Measurements from ENCODE around the gene FICD. TPM values are rescaled to one million over a fixed set of nuclear protein-coding genes. Genes with fewer than 3 reads are reported as not detected.

Gene FICD
- total RNA-seq, 1 donor from 2014 or later: 4.8 TPM

- no peak for DNase-seq
- Mint-ChIP-seq H3K36me3 (ENCODE audit: unreplicated experiment) (no peaks in the 10 kb centered on the region), H3K27ac (ENCODE audit: unreplicated experiment) (no peak overlapping the region), H3K4me3 (ENCODE audit: unreplicated experiment) (no peak overlapping the region), H3K27me3 (ENCODE audit: unreplicated experiment) (no peaks in the 10 kb centered on the region), H3K4me1 (ENCODE audit: low read depth, unreplicated experiment) (no peaks in the 10 kb centered on the region), H3K9me3 (ENCODE audit: unreplicated experiment) (peaks cover 1% of the 10 kb centered on the region)
- no peak for TF ChIP-seq CTCF (IDR thresholded peaks at IDR 0.05; ENCODE audit: partially characterized antibody, unreplicated experiment)
Measured at GRCh38 chr12:108510836-108511235, 4.2 kb upstream of the FICD start.

- Mint-ChIP-seq H3K27me3 (ENCODE audit: unreplicated experiment) (peaks cover 3% of the 10 kb centered on the region), H3K9me3 (ENCODE audit: unreplicated experiment) (peaks cover 2% of the 10 kb centered on the region), H3K27ac (ENCODE audit: unreplicated experiment) (no peak overlapping the region), H3K4me3 (ENCODE audit: unreplicated experiment) (no peak overlapping the region), H3K4me1 (ENCODE audit: low read depth, unreplicated experiment) (no peaks in the 10 kb centered on the region), H3K36me3 (ENCODE audit: unreplicated experiment) (no peaks in the 10 kb centered on the region)
- TF ChIP-seq CTCF (IDR thresholded peaks at IDR 0.05; ENCODE audit: partially characterized antibody, unreplicated experiment): peak; percentile 98
- DNase-seq: peak; percentile 83
Measured at GRCh38 chr12:108511633-108512540, 3.2 kb upstream of the FICD start.

GRCh38 chr12:108514468-108514972 is 557 bp upstream of the FICD start:
- H3K4me3 Mint-ChIP-seq (ENCODE audit: unreplicated experiment): peak overlapping the region; percentile 93
- DNase-seq: no peak
- H3K27me3 Mint-ChIP-seq (ENCODE audit: unreplicated experiment): peaks cover 3% of the 10 kb centered on the region
- no peak overlapping the region for H3K27ac Mint-ChIP-seq (ENCODE audit: unreplicated experiment)
- TF ChIP-seq CTCF (IDR thresholded peaks at IDR 0.05; ENCODE audit: partially characterized antibody, unreplicated experiment): no peak
- no peaks in the 10 kb centered on the region for H3K4me1 Mint-ChIP-seq (ENCODE audit: low read depth, unreplicated experiment)
- H3K9me3 Mint-ChIP-seq (ENCODE audit: unreplicated experiment): peaks cover 3% of the 10 kb centered on the region
- no peaks in the 10 kb centered on the region for H3K36me3 Mint-ChIP-seq (ENCODE audit: unreplicated experiment)

GRCh38 chr12:108515916-108516315 is 839 bp downstream of the FICD start:
- Mint-ChIP-seq H3K4me3 (ENCODE audit: unreplicated experiment) (peak overlapping the region; percentile 93), H3K27ac (ENCODE audit: unreplicated experiment) (peak overlapping the region; percentile 75), H3K4me1 (ENCODE audit: low read depth, unreplicated experiment) (no peaks in the 10 kb centered on the region), H3K9me3 (ENCODE audit: unreplicated experiment) (peaks cover 3% of the 10 kb centered on the region), H3K27me3 (ENCODE audit: unreplicated experiment) (peaks cover 3% of the 10 kb centered on the region), H3K36me3 (ENCODE audit: unreplicated experiment) (no peaks in the 10 kb centered on the region)
- no peak for TF ChIP-seq CTCF (IDR thresholded peaks at IDR 0.05; ENCODE audit: partially characterized antibody, unreplicated experiment)
- DNase-seq: no peak

All from glutamatergic neuron (in vitro differentiated cells).